T-helper 1 cell treated with Interleukin-12 subunit alpha and Interleukin-12 subunit beta and Interleukin-4 antibody, amounts not matched to agents 30 μg/mL and 1 μg/mL, for 36 hours (primary cell): ENCODE results near the gene RGS7BP.
"Not testable (repeated sequence)": the region's sequence is repeated elsewhere in the genome, so short reads cannot be mapped to it uniquely, and the experiment has no call there.

Experiments used
- H3K27ac Mint-ChIP-seq: one replicate; pipeline ENCODE4 v1.8.0; 2021; ENCODE audit warnings: mild to moderate bottlenecking, mixed read lengths
- H3K27me3 Mint-ChIP-seq: one replicate; pipeline ENCODE4 v1.8.0; 2021; ENCODE audit warnings: low read depth, mixed read lengths
- H3K36me3 Mint-ChIP-seq: one replicate; pipeline ENCODE4 v1.8.0; 2021; ENCODE audit warnings: low read depth, mixed read lengths
- H3K4me1 Mint-ChIP-seq: one replicate; pipeline ENCODE4 v1.8.0; 2021; ENCODE audit warnings: low read depth, mixed read lengths
- H3K4me3 Mint-ChIP-seq: one replicate; pipeline ENCODE4 v1.8.0; 2021; ENCODE audit warnings: mild to moderate bottlenecking, moderate library complexity, mixed read lengths
- H3K9me3 Mint-ChIP-seq: one replicate; pipeline ENCODE4 v1.8.0; 2021; ENCODE audit warnings: mixed read lengths

The RGS7BP gene

DNA sequence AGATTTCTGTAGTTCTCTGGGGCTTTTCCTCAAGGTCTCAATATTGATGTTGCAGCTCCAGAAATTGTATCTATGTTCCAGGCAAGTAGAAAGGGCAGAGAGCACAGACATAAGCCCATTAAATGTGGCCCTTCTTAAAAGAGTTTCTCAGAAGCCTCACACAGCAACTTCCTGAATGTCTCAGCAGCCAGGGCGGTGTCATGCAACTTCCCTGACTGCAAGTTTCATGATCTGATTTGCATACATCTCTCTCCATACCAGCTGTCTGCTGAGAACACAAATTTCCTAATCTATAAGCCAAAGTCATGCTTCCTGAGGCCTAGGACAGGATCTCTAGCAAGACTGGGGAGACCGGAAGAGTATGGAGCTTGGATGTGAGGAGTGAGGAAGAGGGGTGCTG is 13.0 kb downstream of the RGS7BP start:
- H3K27ac Mint-ChIP-seq = no peak overlapping the region
- H3K27me3 Mint-ChIP-seq = no peaks in the 10 kb centered on the region
- H3K9me3 Mint-ChIP-seq = no peaks in the 10 kb centered on the region
- no peaks in the 10 kb centered on the region for H3K36me3 Mint-ChIP-seq
- H3K4me1 Mint-ChIP-seq = no peaks in the 10 kb centered on the region
- no peak overlapping the region for H3K4me3 Mint-ChIP-seq

DNA sequence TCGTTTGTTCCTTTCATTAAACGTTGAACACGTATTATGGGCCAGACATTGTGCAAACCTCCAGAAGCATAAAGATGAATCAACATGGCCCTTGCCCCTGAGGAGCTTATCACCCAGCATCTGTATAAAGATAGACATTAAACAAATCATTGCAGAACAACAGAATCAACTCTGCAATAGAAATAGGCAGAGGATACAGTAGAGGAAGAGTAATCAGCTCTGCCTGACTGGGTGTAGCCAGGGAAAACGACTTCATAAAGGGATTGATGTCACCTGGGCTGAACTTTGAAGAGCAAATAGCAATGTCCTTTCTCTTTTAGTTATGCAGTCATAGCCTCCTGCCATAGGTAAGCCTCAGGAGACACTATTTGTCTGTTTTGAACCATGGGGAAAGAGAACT is 13.4 kb downstream of the RGS7BP start:
- Mint-ChIP-seq H3K9me3 (no peaks in the 10 kb centered on the region), H3K36me3 (no peaks in the 10 kb centered on the region), H3K4me1 (no peaks in the 10 kb centered on the region), H3K27ac (no peak overlapping the region), H3K27me3 (no peaks in the 10 kb centered on the region), H3K4me3 (no peak overlapping the region)

DNA sequence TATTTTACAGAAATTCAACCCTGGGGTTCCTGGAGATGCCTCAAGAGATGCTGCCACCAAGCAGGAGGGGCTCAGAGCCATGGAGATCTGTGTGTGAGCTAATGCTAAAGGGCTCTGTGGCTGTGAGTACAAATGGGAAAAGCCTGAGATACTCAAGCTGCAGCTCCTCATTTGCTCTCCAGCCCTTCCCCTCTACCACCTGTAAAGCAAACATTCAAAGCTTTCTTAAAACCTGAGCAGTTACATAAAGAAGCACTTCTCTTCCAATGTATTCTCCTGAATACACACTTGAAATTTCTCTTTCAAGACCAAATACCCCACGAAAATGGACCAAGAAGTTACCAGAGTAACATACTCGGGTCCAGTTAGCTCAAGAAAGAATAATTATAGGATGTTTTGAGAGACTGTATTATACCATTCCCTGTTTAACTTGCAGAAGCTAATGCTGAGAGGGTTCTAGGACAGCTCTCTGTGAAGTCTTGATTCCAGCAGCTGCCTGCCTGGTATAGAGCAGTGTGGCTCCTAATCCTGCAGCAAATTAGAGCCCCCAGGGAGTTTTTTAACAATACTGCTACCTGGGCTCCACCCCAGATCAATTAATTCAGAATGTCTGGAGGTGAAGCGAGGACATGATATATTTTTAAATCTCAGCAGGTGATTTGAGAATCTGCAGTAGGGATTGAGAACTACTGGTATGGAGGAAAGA is 21.1 kb downstream of the RGS7BP start:
- no peak overlapping the region for H3K4me3 Mint-ChIP-seq
- no peaks in the 10 kb centered on the region for H3K4me1 Mint-ChIP-seq
- no peaks in the 10 kb centered on the region for H3K36me3 Mint-ChIP-seq
- H3K27ac Mint-ChIP-seq = no peak overlapping the region
- peaks cover 1% of the 10 kb centered on the region for H3K27me3 Mint-ChIP-seq
- no peaks in the 10 kb centered on the region for H3K9me3 Mint-ChIP-seq

DNA sequence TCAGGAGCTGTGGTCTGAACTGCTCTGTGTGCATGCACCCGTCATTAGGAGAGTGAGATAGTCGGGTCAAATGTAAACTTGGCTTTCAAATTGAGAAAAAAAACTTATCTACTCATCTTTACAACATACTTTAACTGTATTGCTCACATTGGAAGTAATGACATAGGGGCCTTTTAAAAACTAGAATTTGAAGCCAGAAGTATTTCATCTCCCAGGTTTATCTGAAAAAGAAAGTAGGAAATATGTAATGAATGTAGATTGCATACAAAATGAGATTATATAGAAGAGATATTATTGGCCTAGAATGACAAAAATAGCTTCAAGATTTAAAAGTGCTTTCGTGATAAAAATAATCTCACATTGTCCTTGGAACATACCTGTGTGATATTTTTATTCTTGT is 24.3 kb downstream of the RGS7BP start:
- no peaks in the 10 kb centered on the region for H3K4me1 Mint-ChIP-seq
- no peak overlapping the region for H3K4me3 Mint-ChIP-seq
- no peaks in the 10 kb centered on the region for H3K36me3 Mint-ChIP-seq
- no peak overlapping the region for H3K27ac Mint-ChIP-seq
- peaks cover 4% of the 10 kb centered on the region for H3K27me3 Mint-ChIP-seq
- H3K9me3 Mint-ChIP-seq = no peaks in the 10 kb centered on the region

DNA sequence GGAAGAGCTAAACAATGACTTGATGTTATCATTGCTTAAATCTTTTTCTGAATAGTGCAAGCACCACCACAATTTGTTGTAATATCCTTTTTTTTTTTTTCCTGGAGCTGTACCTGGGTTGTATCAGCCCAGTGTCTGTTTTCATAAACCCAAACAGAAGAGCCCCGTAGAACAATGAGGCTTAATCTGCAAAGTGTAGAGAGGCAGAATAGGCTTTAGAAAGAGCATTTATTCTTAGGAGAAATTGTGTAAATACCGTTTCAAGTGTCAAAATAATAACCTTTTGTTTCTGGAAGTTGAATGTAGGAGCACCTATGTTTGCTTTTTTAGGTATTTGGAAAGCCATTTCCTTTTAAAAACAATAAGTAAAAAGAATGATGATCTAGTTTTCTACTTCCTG is 26.4 kb downstream of the RGS7BP start:
- Mint-ChIP-seq H3K27me3 (peaks cover 4% of the 10 kb centered on the region), H3K27ac (no peak overlapping the region), H3K4me3 (no peak overlapping the region), H3K36me3 (no peaks in the 10 kb centered on the region), H3K9me3 (no peaks in the 10 kb centered on the region), H3K4me1 (no peaks in the 10 kb centered on the region)

DNA sequence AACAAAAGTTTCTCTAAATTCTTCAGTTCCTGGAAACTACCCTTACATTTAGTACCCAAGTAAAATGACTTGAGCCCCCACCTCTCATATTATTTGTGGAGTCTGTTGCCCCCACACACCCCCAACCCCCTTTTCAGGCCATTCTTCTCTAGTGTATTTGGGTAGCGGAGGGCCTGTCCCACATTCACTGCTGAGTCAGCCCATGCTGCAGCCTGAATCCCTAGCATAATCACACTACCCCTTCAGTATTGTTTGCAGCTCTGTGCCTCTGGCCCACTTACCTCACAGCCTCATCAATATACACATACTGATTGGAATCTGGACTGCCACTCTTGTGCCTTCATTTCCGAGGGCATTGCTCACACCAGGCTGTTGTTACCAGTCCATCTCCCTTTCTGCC is 26.8 kb downstream of the RGS7BP start:
- H3K27me3 Mint-ChIP-seq = peaks cover 4% of the 10 kb centered on the region
- H3K27ac Mint-ChIP-seq = no peak overlapping the region
- H3K4me3 Mint-ChIP-seq = no peak overlapping the region
- no peaks in the 10 kb centered on the region for H3K9me3 Mint-ChIP-seq
- H3K36me3 Mint-ChIP-seq = no peaks in the 10 kb centered on the region
- no peaks in the 10 kb centered on the region for H3K4me1 Mint-ChIP-seq

DNA sequence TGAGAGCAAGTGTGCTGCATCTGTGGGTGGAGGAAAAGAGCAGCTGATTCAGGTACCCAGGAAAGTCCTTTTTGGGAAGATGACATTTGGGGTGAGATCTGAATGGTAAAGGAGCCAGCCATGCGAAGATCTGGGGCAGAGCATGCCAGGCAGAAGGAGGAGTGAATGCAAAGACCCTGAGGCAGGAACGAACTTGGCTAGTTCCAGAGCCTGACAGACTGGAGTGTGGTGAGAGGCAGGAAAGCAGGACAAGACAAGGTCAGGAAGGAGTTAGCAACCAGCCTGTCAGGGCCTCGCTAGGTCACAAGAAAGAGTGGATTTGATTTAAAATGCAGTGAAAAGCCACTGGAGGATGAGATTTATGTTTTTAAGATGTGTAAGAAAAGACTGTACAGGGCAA is 28.2 kb downstream of the RGS7BP start:
- Mint-ChIP-seq H3K27me3 (peaks cover 4% of the 10 kb centered on the region), H3K4me3 (no peak overlapping the region), H3K4me1 (no peaks in the 10 kb centered on the region), H3K9me3 (no peaks in the 10 kb centered on the region), H3K36me3 (no peaks in the 10 kb centered on the region), H3K27ac (no peak overlapping the region)

DNA sequence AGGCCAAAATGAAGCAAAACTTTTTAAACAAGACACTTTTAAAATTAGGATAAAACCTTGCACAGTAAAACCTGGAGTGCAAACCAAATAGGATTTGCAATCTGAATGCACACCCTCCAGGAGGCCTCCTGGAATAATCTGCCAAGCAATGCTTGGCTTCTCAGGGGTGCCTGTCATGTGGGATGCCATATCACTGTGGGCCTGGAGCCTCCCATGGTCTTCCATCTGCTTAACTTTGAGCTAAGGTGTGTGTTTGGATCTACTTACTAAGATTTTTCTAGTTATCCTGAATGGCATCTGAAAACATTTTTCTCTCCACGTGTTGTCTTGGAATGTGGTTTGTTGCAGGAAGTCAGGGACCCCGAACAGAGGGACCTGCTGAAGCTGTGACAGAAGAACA is 52.1 kb downstream of the RGS7BP start:
- Mint-ChIP-seq H3K9me3 (peaks cover 7% of the 10 kb centered on the region), H3K4me1 (no peaks in the 10 kb centered on the region), H3K27me3 (no peaks in the 10 kb centered on the region), H3K27ac (no peak overlapping the region), H3K4me3 (no peak overlapping the region), H3K36me3 (no peaks in the 10 kb centered on the region)

DNA sequence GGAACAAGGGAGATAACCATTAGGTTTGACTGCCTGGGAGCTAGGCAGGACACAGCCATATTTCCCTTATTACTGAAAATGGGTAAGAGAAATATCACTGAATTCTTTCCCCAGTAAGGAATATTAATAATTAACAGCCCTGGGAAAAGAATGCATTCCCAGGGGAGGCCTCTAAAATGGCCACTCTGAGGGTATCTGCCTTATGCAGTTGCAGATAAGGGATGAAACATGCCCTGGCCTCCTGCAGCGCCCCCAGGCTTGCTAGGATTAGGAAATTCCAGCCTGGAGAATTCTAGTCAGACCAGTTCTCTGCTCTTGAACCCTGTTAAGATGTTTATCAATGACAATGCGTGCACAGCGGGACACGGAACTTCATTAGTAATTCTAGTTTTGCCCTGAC is 52.8 kb downstream of the RGS7BP start:
- H3K4me3 Mint-ChIP-seq, H3K36me3 Mint-ChIP-seq, H3K9me3 Mint-ChIP-seq, H3K27me3 Mint-ChIP-seq, H3K27ac Mint-ChIP-seq, H3K4me1 Mint-ChIP-seq: not testable (repeated sequence)

DNA sequence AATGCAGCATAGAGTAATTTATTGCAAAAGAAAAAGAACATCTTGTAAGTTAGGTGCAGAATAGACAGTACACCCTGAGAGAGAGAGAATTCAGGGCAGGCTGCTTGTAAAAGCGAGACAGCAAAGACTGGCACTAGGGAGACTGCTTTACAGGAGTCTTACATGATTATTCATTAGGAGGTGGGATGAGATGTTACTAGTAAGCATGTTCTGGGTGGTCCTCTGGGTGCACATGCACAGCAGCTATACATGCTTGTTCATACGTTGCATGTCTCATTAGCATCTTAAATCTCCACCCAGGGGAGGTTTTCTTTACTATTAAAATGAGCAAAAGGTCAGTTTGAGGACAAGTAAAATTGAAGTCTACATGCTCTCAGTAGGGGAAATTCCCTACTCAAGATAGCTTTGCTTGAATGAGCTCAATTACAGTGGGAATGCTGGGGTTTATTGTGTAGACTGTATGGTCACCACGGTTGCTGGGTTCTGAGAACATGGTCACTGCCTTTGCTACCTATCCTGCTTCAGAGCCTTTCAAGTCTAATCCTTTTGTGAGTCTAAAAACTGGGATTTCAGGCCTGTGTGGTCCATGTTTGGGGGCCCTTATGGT is 60.6 kb downstream of the RGS7BP start:
- Mint-ChIP-seq H3K27ac (no peak overlapping the region), H3K4me3 (no peak overlapping the region), H3K4me1 (no peaks in the 10 kb centered on the region), H3K9me3 (no peaks in the 10 kb centered on the region), H3K27me3 (no peaks in the 10 kb centered on the region), H3K36me3 (no peaks in the 10 kb centered on the region)

DNA sequence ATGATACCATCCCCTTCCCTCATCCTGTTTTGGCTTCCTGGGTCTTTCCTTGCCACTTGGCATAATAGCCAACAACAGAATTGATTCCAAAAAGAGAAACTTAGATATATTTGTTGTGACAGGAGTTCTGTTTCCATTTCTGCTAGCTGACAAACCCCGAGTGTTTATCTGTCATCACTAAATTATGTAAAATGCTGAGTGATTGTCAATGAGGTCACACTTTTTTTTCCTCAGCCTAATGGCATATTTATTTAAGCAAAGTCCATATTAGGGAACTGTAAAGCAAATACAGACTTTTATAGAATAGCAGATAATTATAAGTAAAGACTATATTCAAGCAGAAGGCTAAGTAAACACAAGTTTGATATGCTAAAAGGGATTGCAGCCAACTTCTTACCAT is 64.0 kb downstream of the RGS7BP start:
- Mint-ChIP-seq H3K36me3 (no peaks in the 10 kb centered on the region), H3K4me1 (no peaks in the 10 kb centered on the region), H3K27me3 (no peaks in the 10 kb centered on the region), H3K27ac (no peak overlapping the region), H3K4me3 (no peak overlapping the region), H3K9me3 (no peaks in the 10 kb centered on the region)

DNA sequence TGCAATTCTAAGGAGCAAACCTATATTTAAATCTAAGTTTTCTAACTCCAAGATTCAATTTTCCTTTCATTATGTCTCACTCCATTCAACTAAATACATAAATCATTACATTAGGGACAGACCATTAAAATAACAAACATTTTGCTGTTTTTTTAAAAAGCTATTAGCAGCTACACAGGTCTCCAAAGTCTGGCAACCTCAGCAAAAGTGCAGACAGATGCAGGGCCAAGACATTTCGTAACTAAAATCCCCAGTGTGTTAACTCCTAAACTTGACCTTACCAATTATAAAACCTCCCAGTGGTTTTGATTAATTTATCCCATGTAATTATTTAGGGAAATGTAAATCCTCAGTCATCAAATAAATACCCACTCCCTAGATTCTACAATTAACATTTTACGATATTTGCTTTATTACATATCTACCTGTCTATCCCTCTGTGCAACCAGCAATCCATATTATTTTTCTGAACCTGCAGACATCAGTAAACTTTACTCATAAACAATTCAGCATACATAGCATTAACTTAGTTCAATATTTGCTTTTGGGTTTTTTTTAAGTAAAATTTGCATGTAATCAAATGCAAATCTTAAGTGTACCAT is 64.7 kb downstream of the RGS7BP start:
- no peaks in the 10 kb centered on the region for H3K9me3 Mint-ChIP-seq
- no peak overlapping the region for H3K27ac Mint-ChIP-seq
- no peaks in the 10 kb centered on the region for H3K36me3 Mint-ChIP-seq
- H3K4me1 Mint-ChIP-seq = no peaks in the 10 kb centered on the region
- H3K4me3 Mint-ChIP-seq = no peak overlapping the region
- no peaks in the 10 kb centered on the region for H3K27me3 Mint-ChIP-seq

DNA sequence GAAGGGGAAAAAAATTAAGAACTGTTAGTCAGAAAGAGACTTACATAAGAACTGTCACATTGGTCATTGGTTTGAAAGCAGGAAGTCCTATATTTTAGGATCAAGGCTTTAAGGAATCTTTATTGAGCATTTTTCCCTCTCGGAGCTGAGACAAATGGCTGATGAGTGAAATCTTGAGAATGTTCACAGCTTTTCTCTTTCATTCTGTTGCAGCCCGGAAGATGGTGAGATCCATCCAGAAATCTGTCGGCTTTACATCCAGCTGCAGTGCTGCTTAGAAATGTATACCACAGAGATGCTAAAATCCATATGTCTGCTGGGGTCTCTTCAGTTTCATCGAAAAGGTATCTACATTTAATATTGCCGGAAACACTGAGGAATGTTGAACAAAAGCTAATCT is 69.7 kb downstream of the RGS7BP start:
- Mint-ChIP-seq H3K4me3 (no peak overlapping the region), H3K27me3 (no peaks in the 10 kb centered on the region), H3K36me3 (no peaks in the 10 kb centered on the region), H3K4me1 (no peaks in the 10 kb centered on the region), H3K9me3 (no peaks in the 10 kb centered on the region), H3K27ac (no peak overlapping the region)

DNA sequence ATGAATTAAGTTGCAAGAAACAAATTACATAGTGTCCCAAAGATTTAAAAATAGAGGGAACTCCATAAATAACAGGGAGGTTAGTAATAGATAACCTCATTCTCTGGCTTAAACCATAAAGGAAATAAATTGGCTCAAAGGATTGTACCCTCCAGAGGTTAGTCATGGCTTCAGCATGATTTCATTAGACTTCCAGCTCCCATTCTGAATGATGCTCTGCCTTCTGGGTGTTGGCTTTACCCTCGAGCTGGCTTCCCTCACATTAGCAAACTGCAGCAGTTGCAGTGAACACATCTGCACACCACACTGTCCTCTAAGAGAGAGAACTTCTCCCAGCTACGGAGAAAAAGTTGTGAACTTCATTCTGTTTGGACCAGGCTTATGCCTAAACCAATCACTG is 70.4 kb downstream of the RGS7BP start:
- Mint-ChIP-seq H3K9me3 (no peaks in the 10 kb centered on the region), H3K4me1 (no peaks in the 10 kb centered on the region), H3K27me3 (no peaks in the 10 kb centered on the region), H3K4me3 (no peak overlapping the region), H3K36me3 (no peaks in the 10 kb centered on the region), H3K27ac (no peak overlapping the region)

DNA sequence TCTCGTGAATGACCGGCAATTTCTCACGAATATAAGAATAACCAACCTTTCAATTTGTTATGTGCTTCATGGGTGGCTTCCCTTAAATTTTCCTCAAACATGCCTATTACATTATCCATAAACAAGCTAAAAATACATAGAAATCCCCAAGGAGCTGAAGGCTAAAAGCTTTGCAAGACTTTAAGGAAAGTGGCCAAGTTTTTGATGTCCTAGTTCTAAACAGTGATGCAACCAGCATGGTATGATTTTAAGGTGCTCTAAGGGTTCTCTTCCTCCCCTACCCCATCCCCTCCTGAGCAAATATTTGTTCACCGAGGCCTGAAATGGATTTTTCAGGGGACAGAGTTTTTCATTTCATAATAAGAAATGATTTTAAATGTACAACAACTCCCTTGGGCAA is 79.8 kb downstream of the RGS7BP start:
- Mint-ChIP-seq H3K9me3 (no peaks in the 10 kb centered on the region), H3K4me1 (no peaks in the 10 kb centered on the region), H3K36me3 (no peaks in the 10 kb centered on the region), H3K4me3 (no peak overlapping the region), H3K27me3 (peaks cover 10% of the 10 kb centered on the region), H3K27ac (no peak overlapping the region)
